KMS-11 (cell line): ENCODE data around the gene FBXW7.

ENCODE experiments used
- H2AFZ ChIP-seq: fragments of 200-600 bp; sonication (generic); 2 replicates; pipeline ENCODE4 v1.6.1; 2016; ENCODE audit warnings: antibody characterized with exemption, mixed run types, low read depth
- H3K27ac ChIP-seq: fragments of 200-600 bp; sonication (generic); 2 replicates; pipeline ENCODE4 v1.6.1; 2016; ENCODE audit warnings: mild to moderate bottlenecking, mixed run types
- H3K27me3 ChIP-seq: fragments of 200-600 bp; sonication (generic); 2 replicates; pipeline ENCODE4 v1.6.1; 2017; ENCODE audit warnings: mild to moderate bottlenecking, low read depth, mixed run types, moderate library complexity; ENCODE audit not compliant: insufficient read depth
- H3K36me3 ChIP-seq: fragments of 200-600 bp; sonication (generic); 2 replicates; pipeline ENCODE4 v1.6.1; 2017; ENCODE audit warnings: mild to moderate bottlenecking, mixed run types; ENCODE audit not compliant: insufficient read depth
- H3K4me1 ChIP-seq: fragments of 200-600 bp; sonication (generic); 2 replicates; pipeline ENCODE4 v1.6.1; 2016; ENCODE audit warnings: mild to moderate bottlenecking, low read depth, mixed run types; ENCODE audit not compliant: poor library complexity, severe bottlenecking
- H3K4me2 ChIP-seq: fragments of 200-600 bp; sonication (generic); 2 replicates; pipeline ENCODE4 v1.7.0; 2016; ENCODE audit warnings: mild to moderate bottlenecking, mixed run types
- H3K4me3 ChIP-seq: fragments of 200-600 bp; sonication (generic); IDR thresholded peaks from 2 replicates; pipeline ENCODE4 v1.6.1; 2017; ENCODE audit warnings: low read depth, low read length, mixed read lengths; ENCODE audit not compliant: insufficient read depth
- H3K79me2 ChIP-seq: fragments of 200-600 bp; sonication (generic); 2 replicates; pipeline ENCODE4 v1.6.1; 2016; ENCODE audit warnings: low read depth, mixed run types; ENCODE audit not compliant: insufficient read depth
- H3K9ac ChIP-seq: fragments of 200-600 bp; sonication (generic); 2 replicates; pipeline ENCODE4 v1.6.1; 2016; ENCODE audit warnings: mild to moderate bottlenecking, mixed run types
- H4K20me1 ChIP-seq: fragments of 200-600 bp; sonication (generic); 2 replicates; pipeline ENCODE4 v1.6.1; 2016; ENCODE audit warnings: mild to moderate bottlenecking, mixed run types; ENCODE audit not compliant: insufficient read depth
- CTCF ChIP-seq: fragments of 200-600 bp; sonication (generic); conservative IDR thresholded peaks from 2 replicates; pipeline ENCODE4 v1.6.1; 2017; ENCODE audit warnings: low read depth, mild to moderate bottlenecking, antibody characterized with exemption, low read length, moderate library complexity, mixed read lengths

FBXW7 gene

GRCh38 chr4:152480901-152481300, 55.0 kb downstream of the FBXW7 start:
- Histone ChIP-seq H3K27me3 (no peaks in the 10 kb centered on the region), H3K9ac (no peak overlapping the region), H3K4me2 (no peak overlapping the region), H4K20me1 (no peaks in the 10 kb centered on the region; the same call in 1 of the 2 replicates), H3K4me1 (no peaks in the 10 kb centered on the region), H3K36me3 (no peaks in the 10 kb centered on the region), H3K27ac (no peak overlapping the region), H3K79me2 (peaks cover 38% of the 10 kb centered on the region), H2AFZ (no peak overlapping the region), H3K4me3 (no peak overlapping the region)
- TF ChIP-seq CTCF, result no peak

- Histone ChIP-seq H3K79me2 (peaks cover 37% of the 10 kb centered on the region), H3K27me3 (no peaks in the 10 kb centered on the region), H2AFZ (no peak overlapping the region), H4K20me1 (no peaks in the 10 kb centered on the region; the same call in 1 of the 2 replicates), H3K4me1 (no peaks in the 10 kb centered on the region), H3K36me3 (no peaks in the 10 kb centered on the region), H3K27ac (no peak overlapping the region), H3K4me3 (no peak overlapping the region), H3K4me2 (no peak overlapping the region), H3K9ac (no peak overlapping the region)
- no peak for TF ChIP-seq CTCF
Observed at GRCh38 chr4:152480326-152480725, 55.6 kb downstream of the FBXW7 start.

- TF ChIP-seq CTCF, result no peak
- no peak overlapping the region for H3K4me3 ChIP-seq
- no peak overlapping the region for H3K27ac ChIP-seq
- H3K4me1 ChIP-seq, result no peaks in the 10 kb centered on the region
- H3K9ac ChIP-seq, result no peak overlapping the region
- no peak overlapping the region for H2AFZ ChIP-seq
- peaks cover 34% of the 10 kb centered on the region for H3K79me2 ChIP-seq
- no peak overlapping the region for H3K4me2 ChIP-seq
- no peaks in the 10 kb centered on the region; the same call in 1 of the 2 replicates for H4K20me1 ChIP-seq
- no peaks in the 10 kb centered on the region for H3K36me3 ChIP-seq
- no peaks in the 10 kb centered on the region for H3K27me3 ChIP-seq
Observed at GRCh38 chr4:152479428-152480026, 56.4 kb downstream of the FBXW7 start.

- H3K27me3 ChIP-seq, result no peaks in the 10 kb centered on the region
- no peak overlapping the region for H3K4me3 ChIP-seq
- H3K79me2 ChIP-seq, result peaks cover 31% of the 10 kb centered on the region
- H2AFZ ChIP-seq, result no peak overlapping the region
- H3K4me2 ChIP-seq, result no peak overlapping the region
- TF ChIP-seq CTCF, result no peak
- H4K20me1 ChIP-seq, result no peaks in the 10 kb centered on the region; the same call in 1 of the 2 replicates
- H3K36me3 ChIP-seq, result no peaks in the 10 kb centered on the region
- H3K4me1 ChIP-seq, result no peaks in the 10 kb centered on the region
- H3K27ac ChIP-seq, result no peak overlapping the region
- no peak overlapping the region for H3K9ac ChIP-seq
Observed at GRCh38 chr4:152478461-152479237, 57.2 kb downstream of the FBXW7 start.
